AG20443 (cell line): ENCODE results near the gene FUCA2.
"Not testable (repeated sequence)": the region's sequence is repeated elsewhere in the genome, so short reads cannot be mapped to it uniquely, and the experiment has no call there.

Experiments
- DNase-seq: peaks from one replicate; pipeline ENCODE4 v3.0.0; 2012; ENCODE audit warnings: low spot score, mixed read lengths

Gene FUCA2

GRCh38 chr6:143536461-143536865, 24.9 kb upstream of the FUCA2 start:
- DNase-seq, result no peak

GRCh38 chr6:143535189-143535614, 23.7 kb upstream of the FUCA2 start:
- no peak for DNase-seq

GRCh38 chr6:143531720-143532499, 20.4 kb upstream of the FUCA2 start:
- no peak for DNase-seq

GRCh38 chr6:143529095-143529494, 17.6 kb upstream of the FUCA2 start:
- peak; percentile 35 for DNase-seq

- DNase-seq, result no peak
Measured at GRCh38 chr6:143528164-143528811, 16.8 kb upstream of the FUCA2 start.

GRCh38 chr6:143527677-143528076, 16.2 kb upstream of the FUCA2 start:
- no peak for DNase-seq

- DNase-seq, result no peak
Measured at GRCh38 chr6:143525356-143525755, 13.8 kb upstream of the FUCA2 start.

- DNase-seq, result no peak
Measured at GRCh38 chr6:143522039-143522600, 10.6 kb upstream of the FUCA2 start.

GRCh38 chr6:143517447-143517773, 5.9 kb upstream of the FUCA2 start:
- DNase-seq, result no peak

- no peak for DNase-seq
Measured at GRCh38 chr6:143516690-143517446, 5.3 kb upstream of the FUCA2 start.

- DNase-seq, result no peak
Measured at GRCh38 chr6:143515766-143516355, 4.3 kb upstream of the FUCA2 start.

- DNase-seq, result peak; percentile 45
Measured at GRCh38 chr6:143515061-143515760, 3.7 kb upstream of the FUCA2 start.

- DNase-seq, result peak; percentile 20
Measured at GRCh38 chr6:143513410-143513809, 1.9 kb upstream of the FUCA2 start.

GRCh38 chr6:143510326-143510725, 1.2 kb downstream of the FUCA2 start:
- not testable (repeated sequence) for DNase-seq

GRCh38 chr6:143507358-143508145, 4.0 kb downstream of the FUCA2 start:
- no peak for DNase-seq

GRCh38 chr6:143506620-143507019, 4.9 kb downstream of the FUCA2 start:
- no peak for DNase-seq

GRCh38 chr6:143506199-143506598, 5.3 kb downstream of the FUCA2 start:
- no peak for DNase-seq

GRCh38 chr6:143505537-143505936, 6.0 kb downstream of the FUCA2 start:
- no peak for DNase-seq

- no peak for DNase-seq
Measured at GRCh38 chr6:143505111-143505510, 6.4 kb downstream of the FUCA2 start.

- no peak for DNase-seq
Measured at GRCh38 chr6:143504369-143504768, 7.2 kb downstream of the FUCA2 start.

- no peak for DNase-seq
Measured at GRCh38 chr6:143501851-143502250, 9.7 kb downstream of the FUCA2 start.
